HFFc6 (cell line): Measurements from ENCODE around the gene CDR2L. TPM values are rescaled to one million over a fixed set of nuclear protein-coding genes. Genes with fewer than 3 reads are reported as not detected.
"Not testable (repeated sequence)": the region's sequence is repeated elsewhere in the genome, so short reads cannot be mapped to it uniquely, and the experiment has no call there.

Experiments
- DNase-seq: peaks from one replicate; pipeline ENCODE4 v3.0.0-alpha.2; 2018
- H3K27ac Mint-ChIP-seq: 2 replicates; pipeline ENCODE4 v1.8.0; 2020; ENCODE audit warnings: mild to moderate bottlenecking, mixed read lengths
- H3K27me3 Mint-ChIP-seq: 2 replicates; pipeline ENCODE4 v1.8.0; 2021; ENCODE audit warnings: mild to moderate bottlenecking, moderate library complexity, mixed read lengths; ENCODE audit not compliant: insufficient read depth
- H3K36me3 Mint-ChIP-seq: 2 replicates; pipeline ENCODE4 v1.8.0; 2021; ENCODE audit warnings: low read depth, mixed read lengths
- H3K4me1 Mint-ChIP-seq: 2 replicates; pipeline ENCODE4 v1.8.0; 2020; ENCODE audit warnings: low read depth, mixed read lengths
- H3K4me3 Mint-ChIP-seq: 2 replicates; pipeline ENCODE4 v1.8.0; 2020; ENCODE audit warnings: mild to moderate bottlenecking, moderate library complexity, mixed read lengths
- H3K9me3 Mint-ChIP-seq: 2 replicates; pipeline ENCODE4 v1.8.0; 2020; ENCODE audit warnings: mild to moderate bottlenecking, mixed read lengths
- total RNA-seq, 6 experiments: library from RNA; stranded (reverse); fragmentation: NEBNext Ultra II Directional; extraction: Animal tissue kit (Norgen Biotek cat#: 25700); gene quantifications; 2 replicates in 1 of 6; 3 replicates in 5 of 6; pipeline ENCODE4 v1.2.3, GENCODE V29; 2021
- TF ChIP-seq, protein P1 (sequence below): fragments of 200-600 bp; sonication (generic); IDR thresholded peaks from 2 replicates; pipeline ENCODE4 v1.5.0; 2021; ENCODE audit warnings: antibody characterized with exemption, mild to moderate bottlenecking

Gene CDR2L
- total RNA-seq, 6 experiments from 2014 or later: 27.5 to 35.8 (median 30.4) TPM

DNA sequence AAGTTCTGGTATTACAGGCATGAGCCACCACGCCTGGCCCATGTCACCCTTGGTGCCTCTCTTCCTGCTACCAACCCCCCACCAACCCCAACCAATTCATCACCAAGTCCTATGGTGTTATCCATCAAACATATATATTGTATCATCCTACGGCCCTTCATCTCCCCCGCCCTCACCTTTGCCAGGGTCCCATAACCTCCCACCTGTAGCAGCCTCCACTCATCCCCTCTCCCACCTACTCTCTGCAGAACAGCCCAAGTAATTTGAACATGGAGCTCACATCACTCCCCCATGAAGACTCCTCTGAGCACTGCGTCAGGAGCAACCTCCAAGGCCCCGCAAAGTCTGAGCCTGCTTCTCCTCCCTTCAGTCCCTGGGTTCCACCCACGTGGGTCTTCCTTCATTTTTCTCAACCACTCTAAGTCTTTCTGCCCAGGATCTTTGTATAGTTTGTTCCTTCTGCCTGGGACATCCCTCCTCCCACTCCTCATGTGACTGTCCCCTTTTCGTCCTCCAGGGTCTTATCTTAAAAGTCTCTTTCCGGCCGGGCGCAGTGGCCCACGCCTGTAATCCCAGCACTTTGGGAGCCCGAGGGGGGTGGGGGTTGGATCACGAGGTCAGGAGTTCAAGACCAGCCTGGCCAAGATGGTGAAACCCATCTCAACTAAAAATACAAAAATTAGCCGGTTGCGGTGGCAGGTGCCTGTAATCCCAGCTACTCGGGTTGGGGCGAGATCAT lies 7.9 kb upstream of the CDR2L start:
- H3K9me3 Mint-ChIP-seq: no peaks in the 10 kb centered on the region
- H3K27ac Mint-ChIP-seq: no peak overlapping the region
- TF ChIP-seq, protein P1, sequence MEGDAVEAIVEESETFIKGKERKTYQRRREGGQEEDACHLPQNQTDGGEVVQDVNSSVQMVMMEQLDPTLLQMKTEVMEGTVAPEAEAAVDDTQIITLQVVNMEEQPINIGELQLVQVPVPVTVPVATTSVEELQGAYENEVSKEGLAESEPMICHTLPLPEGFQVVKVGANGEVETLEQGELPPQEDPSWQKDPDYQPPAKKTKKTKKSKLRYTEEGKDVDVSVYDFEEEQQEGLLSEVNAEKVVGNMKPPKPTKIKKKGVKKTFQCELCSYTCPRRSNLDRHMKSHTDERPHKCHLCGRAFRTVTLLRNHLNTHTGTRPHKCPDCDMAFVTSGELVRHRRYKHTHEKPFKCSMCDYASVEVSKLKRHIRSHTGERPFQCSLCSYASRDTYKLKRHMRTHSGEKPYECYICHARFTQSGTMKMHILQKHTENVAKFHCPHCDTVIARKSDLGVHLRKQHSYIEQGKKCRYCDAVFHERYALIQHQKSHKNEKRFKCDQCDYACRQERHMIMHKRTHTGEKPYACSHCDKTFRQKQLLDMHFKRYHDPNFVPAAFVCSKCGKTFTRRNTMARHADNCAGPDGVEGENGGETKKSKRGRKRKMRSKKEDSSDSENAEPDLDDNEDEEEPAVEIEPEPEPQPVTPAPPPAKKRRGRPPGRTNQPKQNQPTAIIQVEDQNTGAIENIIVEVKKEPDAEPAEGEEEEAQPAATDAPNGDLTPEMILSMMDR: no peak
- no peak for DNase-seq
- H3K4me3 Mint-ChIP-seq: no peak overlapping the region
- peaks cover 6% of the 10 kb centered on the region for H3K27me3 Mint-ChIP-seq
- H3K36me3 Mint-ChIP-seq: no peaks in the 10 kb centered on the region
- peaks cover 10% of the 10 kb centered on the region for H3K4me1 Mint-ChIP-seq

DNA sequence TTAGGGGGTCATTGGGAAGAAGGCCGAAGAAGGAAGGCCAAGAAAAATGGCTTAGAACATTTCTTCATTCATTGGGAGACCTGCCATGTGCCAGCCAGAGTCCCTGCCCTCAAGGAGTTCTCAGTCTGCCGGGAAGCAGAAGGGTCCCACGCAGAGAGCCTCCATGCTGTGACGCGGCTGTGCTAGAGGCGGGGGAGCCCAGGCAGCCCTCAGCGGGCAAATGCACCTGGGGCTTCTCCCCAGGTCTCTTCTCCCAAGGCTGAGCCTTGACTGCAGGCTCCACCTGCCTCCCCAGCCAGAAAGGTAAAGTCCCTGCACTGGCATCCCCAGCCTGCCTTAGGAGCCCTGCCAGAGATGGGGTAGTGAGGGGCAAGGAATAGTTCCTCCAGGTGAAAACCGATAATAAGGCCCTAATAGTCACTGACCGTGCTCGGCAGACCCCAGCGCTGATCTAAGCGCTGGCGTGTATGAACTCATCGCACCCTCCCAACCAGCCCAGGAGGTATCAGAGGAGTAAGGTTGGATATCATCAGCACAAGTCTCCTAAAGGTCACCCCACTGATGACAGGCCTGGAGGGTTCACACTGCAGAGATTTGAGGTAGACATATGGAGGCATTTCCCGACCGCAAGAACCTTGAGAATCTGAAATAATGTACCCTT lies 6.0 kb upstream of the CDR2L start:
- peak overlapping the region; percentile 91 for H3K27ac Mint-ChIP-seq
- H3K4me1 Mint-ChIP-seq: peaks cover 10% of the 10 kb centered on the region
- H3K4me3 Mint-ChIP-seq: peak overlapping the region; percentile 91
- peaks cover 6% of the 10 kb centered on the region for H3K27me3 Mint-ChIP-seq
- DNase-seq: no peak
- no peaks in the 10 kb centered on the region for H3K36me3 Mint-ChIP-seq
- TF ChIP-seq, protein P1: no peak
- no peaks in the 10 kb centered on the region for H3K9me3 Mint-ChIP-seq

DNA sequence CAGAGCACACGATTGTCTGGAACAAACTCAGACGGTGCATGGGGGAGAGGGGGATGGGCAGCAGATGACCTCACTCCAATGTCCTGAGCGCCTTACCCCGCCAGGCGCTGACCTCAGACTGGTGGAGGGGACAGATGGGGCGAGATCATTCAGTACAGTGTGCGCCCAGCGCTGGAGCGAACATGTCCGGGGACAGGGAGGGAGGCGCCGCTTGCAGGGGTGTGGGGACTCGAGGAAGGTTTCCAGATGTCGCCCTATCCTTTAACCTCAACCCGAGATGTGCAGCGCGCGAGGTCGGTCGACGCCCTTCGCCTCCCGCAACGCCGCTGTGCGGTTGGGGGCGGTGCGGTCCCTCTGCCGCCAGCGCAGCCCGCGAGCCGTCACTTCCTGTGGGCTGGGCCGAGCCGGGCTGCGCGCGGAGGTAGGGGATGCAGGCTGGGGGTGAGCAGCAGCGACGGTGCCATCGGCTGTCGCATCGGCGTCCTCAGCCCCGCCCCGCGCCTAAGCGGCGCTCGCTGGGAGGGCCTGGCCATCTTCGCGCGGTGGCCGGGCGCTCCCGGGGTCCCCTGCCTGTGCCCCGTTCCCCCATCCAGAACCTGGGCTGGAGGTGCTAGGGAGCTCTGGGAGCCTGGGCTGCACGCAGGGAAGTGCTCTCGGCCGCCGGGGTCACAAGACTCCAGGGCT lies 5.3 kb upstream of the CDR2L start:
- Mint-ChIP-seq H3K4me1 (peaks cover 10% of the 10 kb centered on the region), H3K36me3 (no peaks in the 10 kb centered on the region), H3K4me3 (peak overlapping the region; percentile 91), H3K27me3 (peaks cover 6% of the 10 kb centered on the region), H3K9me3 (no peaks in the 10 kb centered on the region), H3K27ac (peak overlapping the region; percentile 91)
- DNase-seq: no peak
- TF ChIP-seq, protein P1: no peak; the same call in 1 of the 2 replicates

DNA sequence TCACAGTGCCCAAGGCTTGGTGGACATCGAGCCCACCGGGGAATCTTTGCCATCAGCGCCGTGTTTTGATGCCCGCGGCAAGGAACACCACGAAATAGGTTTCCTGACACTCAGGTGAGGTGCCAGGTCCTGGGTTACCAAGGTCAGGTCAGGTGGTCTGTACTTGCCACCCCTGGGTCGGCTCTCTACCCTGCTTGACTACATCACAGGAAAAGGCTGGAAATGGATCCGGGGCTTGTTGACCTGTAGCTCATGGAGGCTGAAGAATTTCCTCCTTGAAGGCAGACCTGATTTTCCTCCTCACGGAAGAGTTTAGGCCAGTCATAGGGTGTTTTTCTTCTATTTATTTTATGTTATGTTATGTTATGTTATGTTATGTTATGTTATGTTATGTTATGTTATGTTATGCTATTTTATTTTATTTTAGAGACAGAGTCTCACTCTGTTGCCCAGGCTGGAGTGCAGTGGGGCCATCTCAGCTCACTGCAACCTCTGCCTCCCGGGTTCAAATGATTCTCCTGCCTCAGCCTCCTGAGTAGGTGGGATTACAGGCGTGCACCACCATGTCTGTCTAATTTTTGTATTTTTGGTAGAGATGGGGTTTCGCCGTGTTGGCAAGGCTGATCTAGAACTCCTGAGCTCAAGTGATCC lies 4.6 kb upstream of the CDR2L start:
- H3K9me3 Mint-ChIP-seq, H3K36me3 Mint-ChIP-seq, H3K27ac Mint-ChIP-seq, DNase-seq, H3K27me3 Mint-ChIP-seq: not testable (repeated sequence)
- H3K4me3 Mint-ChIP-seq: peak overlapping the region; percentile 91
- peaks cover 10% of the 10 kb centered on the region for H3K4me1 Mint-ChIP-seq

DNA sequence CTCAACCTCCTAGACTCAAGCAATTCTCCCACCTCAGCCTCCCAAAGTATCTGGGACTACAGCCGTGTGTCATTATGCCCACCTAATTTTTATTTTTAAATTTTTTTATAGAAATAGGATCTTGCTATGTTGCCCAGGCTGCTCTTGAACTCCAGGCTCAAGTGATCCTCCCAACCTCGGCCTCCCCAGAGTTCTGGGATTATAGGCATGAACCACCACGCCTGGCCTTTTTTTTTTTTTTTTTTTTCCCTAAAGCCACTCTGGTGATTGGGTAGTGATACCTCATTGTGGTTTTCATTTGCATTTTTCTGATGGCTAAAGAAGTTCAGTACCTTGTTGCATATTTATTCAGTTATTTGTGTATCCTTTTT lies 1.2 kb upstream of the CDR2L start:
- H3K27me3 Mint-ChIP-seq: peaks cover 2% of the 10 kb centered on the region; the same call in 1 of the 2 replicates
- H3K4me1 Mint-ChIP-seq: peaks cover 25% of the 10 kb centered on the region
- DNase-seq: no peak
- H3K4me3 Mint-ChIP-seq: no peak overlapping the region
- no peaks in the 10 kb centered on the region for H3K36me3 Mint-ChIP-seq
- no peaks in the 10 kb centered on the region for H3K9me3 Mint-ChIP-seq
- TF ChIP-seq, protein P1: no peak
- no peak overlapping the region for H3K27ac Mint-ChIP-seq
